K562 (cell line): Measurements from ENCODE around the gene NUTF2. TPM values are rescaled to one million over a fixed set of nuclear protein-coding genes. Genes with fewer than 3 reads are reported as not detected.

Experiments used
- BMI1 ChIP-seq: fragments of 150-350 bp; IDR thresholded peaks from 2 replicates; pipeline ENCODE4 v1.6.1; 2014; ENCODE audit warnings: low read length
- CGGBP1 ChIP-seq: fragments of 250-450 bp; sonication (Bioruptor Pico); IDR thresholded peaks from 2 replicates; pipeline ENCODE4 v1.9.0; 2021; ENCODE audit warnings: mild to moderate bottlenecking
- CREBBP ChIP-seq: IDR thresholded peaks from one replicate; pipeline ENCODE4 v1.6.1; 2012; ENCODE audit warnings: low read depth, mild to moderate bottlenecking, control low read depth, inconsistent platforms, low read length
- ELF2 ChIP-seq: fragments of 250-450 bp; sonication (Bioruptor Pico); IDR thresholded peaks from 2 replicates; pipeline ENCODE4 v1.5.0; 2021; ENCODE audit warnings: mild to moderate bottlenecking
- EWSR1 ChIP-seq: fragments of 450-650 bp; IDR thresholded peaks from 2 replicates; pipeline ENCODE4 v1.6.1; 2018; ENCODE audit warnings: borderline replicate concordance, mild to moderate bottlenecking, low read depth, moderate library complexity; ENCODE audit not compliant: partially characterized antibody
- HCFC1 ChIP-seq: IDR thresholded peaks from 2 replicates; pipeline ENCODE4 v1.6.1; 2012; ENCODE audit warnings: low read depth, low read length, improper control_type of control experiment
- HMGN3 ChIP-seq: IDR thresholded peaks from 2 replicates; pipeline ENCODE4 v1.6.1; 2011; ENCODE audit warnings: borderline replicate concordance, low read depth, mild to moderate bottlenecking, mixed read lengths, low read length; ENCODE audit not compliant: insufficient read length; ENCODE audit errors: extremely low read depth
- HNRNPLL ChIP-seq: fragments of 200-400 bp; formaldehyde crosslinking; IDR thresholded peaks from 2 replicates; pipeline ENCODE4 v1.6.1; 2017; ENCODE audit warnings: low read length, low read depth, mild to moderate bottlenecking; ENCODE audit not compliant: poor library complexity, severe bottlenecking
- KLF1 ChIP-seq: fragments of 450-650 bp; IDR thresholded peaks from 2 replicates; pipeline ENCODE4 v1.6.1; 2016; ENCODE audit warnings: missing genetic modification characterization, missing compliant biosample characterization
- KLF6 ChIP-seq: fragments of 250-450 bp; sonication (Bioruptor Pico); IDR thresholded peaks from 2 replicates; pipeline ENCODE4 v1.4.0; 2020; ENCODE audit warnings: mild to moderate bottlenecking, moderate library complexity, borderline replicate concordance
- LEF1 ChIP-seq: fragments of 450-650 bp; IDR thresholded peaks from 2 replicates; pipeline ENCODE4 v1.6.1; 2016; ENCODE audit warnings: mild to moderate bottlenecking
- MAFF ChIP-seq: IDR thresholded peaks from 2 replicates; pipeline ENCODE4 v1.6.1; 2012; ENCODE audit warnings: low read length, improper control_type of control experiment
- MCM7 ChIP-seq, 2 experiments: fragments of 450-650 bp; IDR thresholded peaks; 2 replicates each; pipeline ENCODE4 v1.6.1; 2016 to 2018
- NCOA6 ChIP-seq: fragments of 450-650 bp; IDR thresholded peaks from 2 replicates; pipeline ENCODE4 v1.6.1; 2017; ENCODE audit warnings: mild to moderate bottlenecking
- NEUROD1 ChIP-seq: fragments of 150-350 bp; IDR thresholded peaks from 2 replicates; pipeline ENCODE4 v1.6.1; 2014; ENCODE audit warnings: borderline replicate concordance, low read length, low read depth; ENCODE audit not compliant: partially characterized antibody
- NR4A1 ChIP-seq, 2 experiments: fragments of 250-450 bp in 1 of 2; fragments of 450-650 bp in 1 of 2; sonication (Bioruptor Pico) in 1 of 2; IDR thresholded peaks; 2 replicates each; pipeline versions ENCODE4 v1.4.0 to v1.6.1; 2016 to 2020; ENCODE audit warnings: mild to moderate bottlenecking in 2 of 2, missing compliant biosample characterization in 1 of 2, missing genetic modification characterization in 1 of 2, moderate library complexity in 1 of 2
- PHF21A ChIP-seq: fragments of 450-650 bp; IDR thresholded peaks from 2 replicates; pipeline ENCODE4 v1.6.1; 2017; ENCODE audit warnings: low read depth, borderline replicate concordance
- PTBP1 ChIP-seq: fragments of 200-400 bp; formaldehyde crosslinking; IDR thresholded peaks from 2 replicates; pipeline ENCODE4 v1.6.1; 2017; ENCODE audit warnings: low read depth, low read length
- RNF219 ChIP-seq: fragments of 250-450 bp; sonication (Bioruptor Pico); IDR thresholded peaks from 2 replicates; pipeline ENCODE4 v1.5.0; 2022; ENCODE audit warnings: mild to moderate bottlenecking
- SIRT6 ChIP-seq: IDR thresholded peaks from one replicate; pipeline ENCODE4 v1.6.1; 2012; ENCODE audit warnings: low read depth, mild to moderate bottlenecking, control low read depth, inconsistent platforms, low read length, moderate library complexity
- SPI1 ChIP-seq: IDR thresholded peaks from 2 replicates; pipeline ENCODE4 v1.6.1; 2011; ENCODE audit warnings: low read depth, low read length, control low read depth, borderline replicate concordance
- TBL1XR1 ChIP-seq, 2 experiments: IDR thresholded peaks; 2 replicates each; pipeline ENCODE4 v1.6.1; 2012; ENCODE audit warnings: improper control_type of control experiment in 2 of 2, low read length in 2 of 2, mild to moderate bottlenecking in 1 of 2
- TCF3 ChIP-seq: sonication (generic); formaldehyde crosslinking; IDR thresholded peaks from 2 replicates; pipeline ENCODE4 v1.4.0; 2020; ENCODE audit warnings: mild to moderate bottlenecking, missing genetic modification reagents
- TEAD2 ChIP-seq: fragments of 450-650 bp; IDR thresholded peaks from 2 replicates; pipeline ENCODE4 v1.6.1; 2016; ENCODE audit warnings: missing genetic modification characterization, control low read depth, missing compliant biosample characterization
- ZBTB8A ChIP-seq: fragments of 450-650 bp; IDR thresholded peaks from 2 replicates; pipeline ENCODE4 v1.6.1; 2018; ENCODE audit warnings: mild to moderate bottlenecking, moderate library complexity; ENCODE audit not compliant: partially characterized antibody
- ZNF165 ChIP-seq: fragments of 250-450 bp; sonication (Bioruptor Pico); IDR thresholded peaks from 2 replicates; pipeline ENCODE4 v1.4.0; 2020; ENCODE audit warnings: borderline replicate concordance
- ZNF316 ChIP-seq: fragments of 450-650 bp; IDR thresholded peaks from 2 replicates; pipeline ENCODE4 v1.6.1; 2016
- ZNF584 ChIP-seq: fragments of 200-800 bp; sonication (Bioruptor generic); IDR thresholded peaks from 2 replicates; pipeline ENCODE4 v1.6.1; 2016; ENCODE audit warnings: low read depth, mild to moderate bottlenecking, missing genetic modification characterization, missing compliant biosample characterization
- ZNF589 ChIP-seq: fragments of 200-800 bp; sonication (Bioruptor generic); IDR thresholded peaks from 2 replicates; pipeline ENCODE4 v1.6.1; 2016; ENCODE audit warnings: low read depth, missing genetic modification characterization, missing compliant biosample characterization
- polyA plus RNA-seq, 8 experiments: library from polyadenylated mRNA; depleted of rRNA in 4 of 8; stranded (reverse) in 5 of 8; unstranded in 3 of 8; fragments of >200 nt; fragmentation: Nextera tagmentation in 2 of 8; fragmentation: Illumina TruSeq in 1 of 8; extraction: Ambion mirVana in 2 of 8; extraction: Trizol in 1 of 8; gene quantifications; 2 replicates each; pipeline versions ENCODE4 v1.2.1 to v1.2.3, GENCODE V29; 2011 to 2014; ENCODE audit warnings: inconsistent platforms in 1 of 8, missing spikeins in 1 of 8
- total RNA-seq, 7 experiments: library from RNA; depleted of rRNA in 6 of 7; stranded (reverse); fragments of >200 nt in 6 of 7; fragmentation: Illumina TruSeq in 2 of 7; extraction: Trizol in 2 of 7; gene quantifications; 2 replicates each; pipeline versions ENCODE4 v1.2.1 to v1.2.3, GENCODE V29; 2011 to 2021; ENCODE audit warnings: low replicate concordance in 1 of 7

Gene NUTF2
- total and polyA plus RNA-seq, 9 of the 15 experiments (the other 6 are each of a cell fraction or from before 2014, with no cell fraction given): 106 to 248 (median 147) TPM

GRCh38 chr16:67892899-67893742 is 46.4 kb downstream of the NUTF2 start, which contains the start of gene PSKH1 (continued):
- TF ChIP-seq PTBP1 (no peak), TCF3 (CRISPR knock-in tag) (peak; percentile 19; the same call in 1 of the 2 replicates), TEAD2 (tag) (no peak), NCOA6 (no peak), CGGBP1 (CRISPR knock-in tag) (peak; percentile 85; the same call in 1 of the 2 replicates), NR4A1 (CRISPR knock-in tag; IDR thresholded peaks at IDR 0.05) (peak; percentile 57; the same call in 1 of the 2 replicates), NR4A1 (tag; IDR thresholded peaks at IDR 0.05) (no peak), PHF21A (no peak), SPI1 (no peak), ZNF316 (no peak), MAFF (no peak), KLF1 (tag) (no peak), ELF2 (CRISPR knock-in tag) (no peak), HMGN3 (peak; percentile 59), MCM7 (IDR thresholded peaks at IDR 0.05) (no peak), NEUROD1 (no peak), ZNF584 (CRISPR knock-in tag) (no peak), SIRT6 (no peak), ZNF589 (CRISPR knock-in tag) (no peak), RNF219 (no peak), HCFC1 (peak; percentile 73), HNRNPLL (peak; percentile 84), ZNF165 (CRISPR knock-in tag) (0 out of 2 replicates have a peak, but pooled peaks have one; percentile 75), KLF6 (CRISPR knock-in tag) (no peak), BMI1 (no peak), LEF1 (no peak), ZBTB8A (no peak), EWSR1 (no peak), TBL1XR1 (IDR thresholded peaks at IDR 0.05; ENCODE audit: low read length in 2 of 2) (peak in 1 of 2 experiments; percentile 51; a peak in 1 of 4 replicates), CREBBP (no peak)
